T-helper 22 cell (primary cell): Measurements from ENCODE around the gene ZNF165.
"Not testable (repeated sequence)": the region's sequence is repeated elsewhere in the genome, so short reads cannot be mapped to it uniquely, and the experiment has no call there.

Experiments used
- DNase-seq: peaks from one replicate; pipeline ENCODE4 v3.0.0-alpha.2; 2020; ENCODE audit warnings: low read depth

Gene ZNF165

DNA sequence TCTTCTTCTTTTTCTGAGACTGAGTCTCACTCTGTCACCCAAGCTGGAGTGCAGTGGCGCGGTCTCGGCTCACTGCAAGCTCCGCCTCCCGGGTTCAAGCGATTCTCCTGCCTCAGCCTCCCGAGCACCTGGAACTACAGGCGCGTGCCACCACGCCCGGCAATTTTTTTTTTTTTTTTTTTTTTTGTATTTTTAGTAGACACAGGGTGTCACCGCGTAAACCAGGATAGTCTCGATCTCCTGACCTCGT lies at the start of gene ZNF165:
ZNF165 (plus strand) TSS at position 188 of the 250 bp plus-strand sequence. CDS start 4,913 bp downstream, outside the sequence.
- not testable (repeated sequence) for DNase-seq

DNA sequence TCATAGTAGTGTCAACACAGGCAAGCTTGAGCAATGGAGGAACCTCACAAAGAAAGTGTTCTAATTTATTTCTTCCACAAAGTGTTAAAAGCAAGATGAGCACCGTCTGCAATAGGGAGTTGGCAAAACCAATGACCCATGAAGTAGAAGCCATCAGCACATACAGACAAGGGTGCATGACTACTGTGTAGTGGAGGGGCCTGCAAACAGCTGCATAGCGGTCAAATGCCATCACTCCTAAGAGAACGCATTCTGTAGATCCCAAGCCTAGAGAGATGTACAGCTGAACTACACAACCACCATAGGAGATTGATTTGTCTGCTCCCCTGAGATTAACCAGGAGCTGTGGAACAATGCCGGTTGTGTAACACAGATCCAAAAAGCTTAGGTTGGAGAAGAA lies 26.8 kb upstream of the ZNF165 start:
- DNase-seq = no peak

DNA sequence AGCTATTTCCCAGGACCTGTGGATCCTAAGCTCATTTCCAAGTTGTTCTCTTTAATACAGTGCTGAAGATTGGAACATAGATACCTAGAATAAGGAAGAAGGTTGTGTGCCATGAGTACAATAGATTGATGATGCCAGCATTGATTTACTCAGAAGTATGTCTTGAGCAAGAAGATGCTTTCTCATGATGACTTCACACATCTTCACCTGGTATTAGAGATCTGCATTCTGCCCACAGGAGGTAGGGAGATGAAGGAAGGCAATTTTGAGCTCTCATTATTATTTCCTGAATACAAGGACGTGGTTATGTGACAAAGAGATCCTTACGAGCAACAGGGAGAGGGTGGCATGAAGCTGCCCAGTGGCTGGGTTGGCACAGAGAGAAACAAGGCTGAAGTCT lies 20.0 kb upstream of the ZNF165 start:
- no peak for DNase-seq

DNA sequence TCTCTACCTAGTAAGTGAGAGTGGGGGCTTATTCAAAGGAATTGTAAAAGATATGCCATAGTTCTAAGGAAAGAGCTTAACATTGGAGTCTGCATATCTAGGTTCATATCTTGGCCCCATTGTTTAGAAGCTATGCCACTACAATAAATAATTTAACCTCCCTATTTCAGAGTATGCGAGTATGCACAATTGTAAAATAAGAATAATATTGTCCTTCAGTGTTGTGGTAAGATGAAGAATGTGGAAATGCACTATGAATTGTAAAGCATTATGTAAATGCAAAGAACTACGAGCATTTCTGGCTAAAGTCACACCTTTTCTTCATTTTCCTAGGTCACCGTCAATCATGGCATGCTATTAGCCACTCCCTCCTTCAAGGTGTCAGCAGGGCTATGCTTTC lies 16.1 kb upstream of the ZNF165 start:
- no peak for DNase-seq

DNA sequence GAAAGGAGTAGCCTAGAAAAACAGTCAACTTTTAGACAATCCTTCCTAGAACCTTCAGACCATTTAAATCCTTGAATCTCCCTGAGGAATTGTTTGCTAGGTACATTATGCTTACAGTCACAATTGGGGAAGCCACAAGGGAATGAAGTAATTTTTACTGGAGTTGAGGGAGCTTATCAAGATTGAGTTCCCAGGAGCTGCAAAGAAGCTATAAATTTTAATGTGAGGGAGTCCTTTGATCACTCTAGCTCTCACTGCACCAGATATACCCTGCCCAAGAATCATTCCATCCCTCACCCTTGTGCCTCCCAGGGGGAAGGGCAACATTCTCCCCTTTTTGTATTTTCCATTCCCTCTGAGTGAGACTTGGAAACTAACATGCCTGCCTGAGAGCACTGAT lies 12.3 kb upstream of the ZNF165 start:
- DNase-seq = no peak

DNA sequence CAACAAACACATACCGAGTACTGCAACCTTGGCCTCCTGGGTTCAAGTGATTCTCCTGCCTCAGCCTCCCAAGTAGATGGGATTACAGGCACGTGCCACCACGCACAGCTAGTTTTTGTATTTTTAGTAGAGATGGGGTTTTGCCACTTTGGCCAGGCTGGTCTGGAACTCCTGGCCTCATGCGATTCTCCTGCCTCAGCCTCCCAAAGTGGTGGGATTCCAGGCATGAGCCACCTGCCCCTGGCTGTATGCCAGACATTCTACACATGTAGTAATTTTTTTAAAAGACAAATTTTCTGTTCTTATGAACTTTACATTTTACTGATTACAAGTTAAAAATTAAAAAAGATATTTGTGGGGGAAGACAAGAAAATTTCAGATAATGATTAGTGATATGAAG lies 9.4 kb upstream of the ZNF165 start:
- not testable (repeated sequence) for DNase-seq

DNA sequence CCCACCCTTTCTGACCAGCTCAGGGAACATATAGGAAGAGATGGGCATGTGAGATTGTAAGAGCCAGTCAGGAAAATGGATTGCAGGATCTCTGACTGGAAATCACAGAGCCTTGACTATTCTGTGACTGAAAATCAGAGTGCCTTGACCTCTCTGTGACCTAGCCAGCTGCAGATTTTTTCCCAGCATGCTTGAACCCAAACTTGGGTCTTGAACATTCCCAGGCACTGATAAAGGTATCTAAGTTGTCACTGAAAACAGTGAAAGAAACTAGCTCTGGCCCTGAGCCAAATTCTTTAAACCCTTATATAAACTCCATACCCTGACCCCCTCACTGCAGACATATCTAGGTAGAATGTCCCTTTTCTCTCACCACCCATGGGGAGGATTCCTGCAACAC lies 2.3 kb upstream of the ZNF165 start:
- DNase-seq = no peak

DNA sequence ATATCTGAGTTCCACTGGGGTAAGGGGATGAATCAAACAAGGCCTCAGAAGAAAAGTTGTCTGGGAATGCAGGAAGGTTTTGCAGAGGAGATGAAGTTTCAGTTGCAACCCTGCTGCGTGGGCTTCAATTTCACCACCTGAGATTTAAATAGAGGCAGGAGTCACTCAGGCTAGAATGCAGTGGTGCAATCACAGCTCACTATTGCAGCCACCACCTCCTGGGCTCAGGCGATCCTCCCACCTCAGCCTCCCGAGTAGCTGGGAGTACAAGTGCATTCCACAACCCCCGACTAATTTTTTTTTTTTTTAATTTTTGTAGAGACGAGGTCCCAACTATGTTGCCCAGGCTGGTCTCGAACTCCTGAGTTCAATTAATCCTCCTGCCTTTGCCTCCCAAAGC lies 1.5 kb upstream of the ZNF165 start:
- no peak for DNase-seq

DNA sequence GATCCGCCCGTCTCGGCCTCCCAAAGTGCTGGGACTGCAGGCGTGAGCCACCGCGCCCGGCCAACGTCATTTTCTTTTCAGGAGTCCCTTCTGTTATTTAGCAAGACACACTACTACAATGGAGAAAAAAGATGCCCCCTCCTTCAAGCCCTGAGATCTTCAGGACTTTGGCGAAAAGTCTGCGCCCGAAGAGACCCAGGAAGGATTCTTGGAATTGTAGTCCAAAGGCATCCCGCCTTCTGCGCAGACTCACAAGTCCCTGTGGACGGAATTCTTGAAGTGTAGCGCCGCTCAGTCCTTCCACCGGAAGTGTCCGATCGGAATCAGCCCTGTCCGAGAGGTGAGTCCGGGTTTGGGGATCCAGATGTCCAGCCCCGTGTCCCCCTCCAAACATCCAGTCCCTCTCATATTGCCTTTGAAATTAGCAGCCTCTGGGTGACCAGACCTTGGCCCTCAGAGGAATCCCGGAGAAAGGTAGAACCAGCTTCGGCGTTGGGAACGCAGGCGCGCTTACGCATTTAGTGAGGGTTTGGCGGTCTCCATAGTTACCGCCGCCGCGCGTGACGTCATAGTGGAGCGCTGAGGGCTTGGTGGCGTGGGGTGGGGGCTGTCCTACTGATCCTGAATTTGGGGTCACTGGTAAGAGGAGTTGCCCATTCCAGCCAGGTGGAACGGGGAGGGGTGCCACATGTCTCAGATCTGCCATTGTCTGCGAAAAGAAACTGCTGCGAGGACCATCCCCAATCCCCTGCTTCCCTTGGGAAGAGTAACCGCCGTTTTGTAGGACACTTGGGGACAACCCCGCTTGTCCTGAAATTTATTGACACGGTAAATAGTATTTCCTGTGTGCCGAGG lies 490 bp downstream of the ZNF165 start:
- DNase-seq = peak; percentile 85

DNA sequence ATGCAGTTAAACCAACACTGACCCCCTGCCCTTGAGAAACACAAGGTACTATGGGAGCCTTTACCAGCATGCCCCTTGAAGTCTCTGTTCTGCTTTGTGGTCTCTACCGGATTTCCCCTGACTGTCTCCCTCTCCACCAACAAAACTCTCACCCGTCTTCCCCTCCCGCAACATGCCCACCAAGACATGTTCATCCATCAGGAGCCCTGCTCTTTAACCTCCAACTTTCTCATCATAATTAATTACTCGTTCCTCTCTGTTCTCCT lies 1.1 kb downstream of the ZNF165 start:
- peak; percentile 44 for DNase-seq

DNA sequence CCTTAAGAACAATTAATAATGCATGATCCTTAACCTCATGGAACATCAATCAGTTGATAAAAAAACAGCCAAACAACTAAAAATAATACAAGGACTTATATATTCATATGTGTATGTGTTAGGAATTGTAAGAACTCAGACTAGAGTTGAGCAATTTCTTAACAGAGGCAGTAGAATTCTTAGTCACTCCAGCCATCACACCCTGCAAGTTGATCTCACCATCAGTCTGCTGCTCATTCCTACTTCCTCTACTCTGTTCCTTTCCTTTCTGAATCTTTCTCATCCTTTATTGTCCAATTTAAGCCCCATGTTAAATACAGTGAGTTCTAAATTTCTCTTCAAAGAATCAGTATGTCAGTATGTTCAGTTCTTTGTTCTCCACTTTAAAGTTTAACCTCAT lies 2.6 kb downstream of the ZNF165 start:
- no peak for DNase-seq

DNA sequence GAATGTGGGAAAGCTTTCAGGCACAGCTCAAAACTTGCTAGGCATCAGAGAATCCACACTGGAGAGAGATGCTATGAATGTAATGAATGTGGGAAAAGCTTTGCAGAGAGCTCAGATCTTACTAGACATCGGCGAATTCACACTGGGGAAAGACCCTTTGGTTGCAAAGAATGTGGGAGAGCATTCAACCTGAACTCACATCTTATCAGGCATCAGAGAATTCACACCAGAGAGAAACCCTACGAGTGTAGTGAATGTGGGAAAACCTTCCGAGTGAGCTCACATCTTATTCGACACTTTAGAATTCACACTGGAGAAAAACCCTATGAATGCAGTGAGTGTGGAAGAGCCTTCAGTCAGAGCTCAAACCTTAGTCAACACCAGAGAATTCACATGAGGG lies 8.7 kb downstream of the ZNF165 start:
- no peak for DNase-seq

DNA sequence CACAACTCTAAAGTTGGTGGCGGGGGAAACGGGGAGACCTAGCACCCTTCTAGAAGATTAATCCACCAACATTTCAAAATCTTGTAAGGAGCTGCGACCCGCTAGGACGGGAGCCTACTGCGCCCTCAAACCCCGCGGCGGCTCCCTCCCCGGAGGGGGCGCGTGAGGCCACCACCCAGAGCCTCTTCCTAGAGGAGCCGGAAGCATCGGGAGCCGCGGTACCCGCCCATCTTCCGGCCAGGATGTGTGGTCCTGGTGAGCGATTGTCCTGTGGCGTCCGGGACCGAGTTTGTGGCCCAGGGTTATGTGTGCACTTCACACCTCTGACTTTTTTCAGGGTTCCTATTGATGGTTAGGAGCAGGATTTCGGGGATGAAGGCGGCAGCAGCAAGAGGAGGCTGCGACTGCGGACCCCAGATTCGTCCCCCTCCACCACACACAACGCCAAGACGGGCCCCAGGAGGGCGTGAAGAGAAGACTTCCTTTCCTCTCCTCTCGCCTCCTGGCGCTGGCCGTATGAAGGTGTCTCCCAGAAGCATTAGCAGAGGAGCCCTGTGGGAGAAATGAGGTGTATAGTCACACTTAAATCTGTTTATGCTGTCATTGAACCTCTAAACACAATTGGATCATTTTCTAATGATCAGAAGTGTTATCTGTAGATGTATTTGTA lies 10.7 kb downstream of the ZNF165 start:
- no peak for DNase-seq

DNA sequence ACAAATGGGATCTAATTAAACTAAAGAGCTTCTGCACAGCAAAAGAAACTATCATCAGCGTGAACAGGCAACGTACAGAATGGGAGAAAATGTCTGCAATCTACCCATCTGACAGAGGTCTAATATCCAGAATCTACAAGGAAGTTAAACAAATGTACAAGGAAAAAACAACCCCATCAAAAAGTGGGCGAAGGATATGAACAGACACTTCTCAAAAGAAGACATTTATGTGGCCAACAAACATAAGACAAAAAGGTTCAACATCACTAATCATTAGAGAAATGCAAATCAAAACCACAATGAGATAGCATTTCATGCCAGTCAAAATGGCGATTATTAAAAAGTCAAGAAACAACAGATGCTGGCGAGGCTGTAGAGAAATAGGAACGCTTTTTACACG lies 21.9 kb downstream of the ZNF165 start:
- DNase-seq = not testable (repeated sequence)

DNA sequence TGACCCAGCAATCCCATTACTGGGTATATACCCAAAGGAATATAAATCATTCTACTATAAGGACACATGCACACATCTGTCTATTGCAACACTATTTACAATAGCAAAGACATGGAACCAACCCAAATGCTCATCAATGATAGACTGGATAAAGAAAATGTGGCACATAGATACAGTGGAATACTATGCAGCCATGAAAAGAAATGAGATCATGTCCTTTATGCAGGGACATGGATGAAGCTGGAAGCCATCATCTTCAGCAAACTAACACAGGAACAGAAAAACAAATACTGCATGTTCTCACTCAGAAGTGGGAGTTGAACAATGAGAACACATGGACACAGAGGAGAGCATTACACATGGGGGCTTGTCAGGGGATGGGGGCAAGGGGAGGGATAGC lies 22.3 kb downstream of the ZNF165 start:
- not testable (repeated sequence) for DNase-seq

DNA sequence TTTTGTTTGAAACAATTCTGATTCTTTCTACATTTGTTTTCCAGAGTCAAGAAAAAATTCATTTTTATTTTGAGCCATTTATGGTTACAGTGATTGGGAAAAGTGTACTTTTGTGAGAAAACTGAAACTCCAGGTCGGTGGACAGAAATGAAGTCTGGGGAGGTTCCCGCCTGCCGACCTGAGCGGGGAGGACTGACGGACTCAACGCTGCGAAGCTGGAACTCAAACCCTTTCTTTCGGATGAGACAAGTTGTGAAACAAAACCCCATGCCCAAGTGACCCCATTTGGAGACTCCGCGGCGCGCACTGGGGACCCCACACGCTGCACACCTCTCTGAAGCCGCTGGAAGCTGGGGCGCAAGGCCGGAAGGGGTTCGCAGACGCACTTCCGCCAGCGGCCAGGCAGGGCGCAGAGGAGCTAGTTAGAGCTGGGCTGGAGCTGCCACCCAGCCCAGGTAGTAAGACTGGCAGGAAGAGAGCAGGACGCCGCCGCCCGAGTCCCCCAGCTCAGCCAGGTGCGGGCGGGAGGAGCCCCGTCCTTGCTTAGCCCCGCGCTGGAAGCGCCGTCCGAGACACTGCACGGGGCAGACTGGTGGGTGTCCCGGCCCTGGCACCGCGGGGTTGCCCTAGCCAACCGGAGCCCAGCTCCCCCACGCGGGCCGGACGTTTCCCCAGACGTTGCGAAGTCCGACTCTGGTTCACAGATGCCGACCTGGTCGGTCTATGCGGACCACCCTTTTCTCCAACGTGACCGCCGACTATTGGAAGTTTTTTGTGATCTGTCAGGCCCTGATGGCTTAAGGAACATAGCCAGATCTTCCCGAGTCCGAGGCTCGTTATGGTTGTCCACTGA lies 24.2 kb downstream of the ZNF165 start:
- peak; percentile 66 for DNase-seq

DNA sequence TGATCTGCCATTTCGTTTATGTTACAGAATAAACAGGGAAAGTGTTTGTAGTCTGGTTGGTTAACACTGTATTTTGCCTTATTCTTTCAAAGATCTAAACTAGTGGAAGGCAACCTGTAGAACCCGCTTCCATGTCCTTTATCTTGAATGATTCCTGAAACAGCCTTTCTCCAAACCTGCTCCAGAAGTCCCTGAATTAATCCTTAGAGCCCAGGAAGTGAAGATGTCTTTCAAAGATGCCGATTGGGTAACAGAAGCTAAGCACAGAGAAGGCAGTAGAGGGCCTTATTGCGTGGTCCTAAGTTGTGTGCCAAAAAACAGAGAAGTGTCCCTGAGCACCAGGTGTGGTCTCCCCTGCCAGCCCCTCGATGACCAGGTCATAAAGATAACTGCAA lies 24.9 kb downstream of the ZNF165 start:
- DNase-seq = no peak

DNA sequence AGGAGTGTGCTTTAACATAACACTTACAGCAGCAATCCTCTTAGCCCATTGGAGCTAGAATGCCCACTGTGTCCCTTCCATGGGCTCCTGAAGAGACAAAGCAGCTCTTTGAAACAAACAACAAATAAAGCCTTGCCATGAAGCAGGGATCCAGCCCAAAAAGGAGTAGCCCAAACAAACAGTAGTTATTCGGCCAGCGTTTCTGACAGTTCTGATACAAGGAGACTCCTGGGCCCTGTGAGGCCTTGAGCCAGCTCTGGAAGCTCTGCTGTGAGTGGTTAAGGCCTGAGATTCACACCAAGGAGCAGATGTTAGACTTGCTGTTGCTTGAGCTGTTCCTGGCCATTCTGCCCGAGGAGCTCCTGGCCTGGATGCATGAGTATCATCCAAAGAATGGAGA lies 27.1 kb downstream of the ZNF165 start:
- no peak for DNase-seq

DNA sequence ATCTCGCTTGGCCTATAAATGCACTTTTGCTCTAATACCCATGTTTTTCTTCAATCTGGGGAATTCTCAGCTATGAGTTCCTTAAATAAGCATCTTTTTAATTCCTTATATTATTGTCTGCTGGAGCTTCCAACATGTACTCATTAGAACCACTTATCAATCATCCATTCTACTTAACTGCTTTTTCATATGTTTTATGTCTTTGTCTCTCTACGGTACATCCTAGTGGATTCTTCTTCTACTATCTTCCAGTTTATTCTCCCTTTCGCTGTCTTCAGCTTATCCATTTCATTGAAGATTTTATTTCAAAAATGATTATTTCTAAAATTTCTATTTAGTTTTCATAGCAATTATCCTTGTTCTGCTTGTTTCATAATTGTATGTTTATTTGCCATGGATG lies 31.6 kb downstream of the ZNF165 start:
- no peak for DNase-seq

DNA sequence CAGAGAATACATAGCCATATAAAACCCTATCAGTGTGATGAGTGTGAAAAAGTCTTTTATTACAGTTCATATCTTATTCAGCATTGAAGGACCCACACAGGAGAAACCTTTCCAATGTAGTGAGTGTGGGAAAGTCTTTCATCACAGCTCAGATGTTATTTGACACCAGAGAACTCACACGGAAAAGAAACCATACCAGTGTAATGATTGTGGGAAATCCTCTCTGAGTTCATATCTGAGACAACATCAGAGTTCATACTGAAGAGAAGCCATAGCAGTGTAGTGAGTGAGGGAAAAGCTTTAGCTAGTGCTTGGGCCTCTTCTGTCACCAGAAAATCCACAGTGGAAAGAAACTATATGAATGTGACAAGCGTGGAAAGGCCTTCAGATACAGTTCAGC lies 35.4 kb downstream of the ZNF165 start:
- DNase-seq = no peak

DNA sequence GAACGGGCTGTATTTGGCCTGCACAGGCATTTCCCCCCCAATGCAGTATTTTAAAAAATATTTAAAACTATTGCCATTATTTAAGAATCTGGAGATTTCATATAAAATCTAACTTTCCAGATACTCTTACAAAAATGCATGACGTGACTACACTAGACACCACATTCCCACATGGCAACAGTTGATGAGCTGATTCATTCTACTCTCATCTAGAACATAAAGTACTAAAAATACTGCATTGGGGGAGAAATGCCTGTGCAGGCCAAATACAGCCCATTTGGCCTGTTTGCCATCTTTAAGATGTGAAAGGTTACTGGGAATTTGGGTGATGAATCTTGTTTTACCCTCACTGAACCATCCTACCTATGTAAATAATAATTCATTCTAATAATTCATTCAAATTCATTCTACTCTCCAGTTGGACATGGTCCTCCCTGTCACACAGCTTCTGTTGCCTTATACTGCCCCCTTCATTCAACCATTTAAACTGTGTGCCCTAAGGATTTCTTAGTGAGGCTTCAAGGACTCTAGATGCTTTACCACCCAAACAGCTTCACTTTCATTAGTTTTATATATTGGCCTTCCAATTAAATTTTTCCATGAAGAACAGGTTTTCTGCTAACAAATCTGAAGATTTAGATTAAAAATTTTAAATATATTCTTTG lies 37.1 kb downstream of the ZNF165 start:
- DNase-seq = no peak

DNA sequence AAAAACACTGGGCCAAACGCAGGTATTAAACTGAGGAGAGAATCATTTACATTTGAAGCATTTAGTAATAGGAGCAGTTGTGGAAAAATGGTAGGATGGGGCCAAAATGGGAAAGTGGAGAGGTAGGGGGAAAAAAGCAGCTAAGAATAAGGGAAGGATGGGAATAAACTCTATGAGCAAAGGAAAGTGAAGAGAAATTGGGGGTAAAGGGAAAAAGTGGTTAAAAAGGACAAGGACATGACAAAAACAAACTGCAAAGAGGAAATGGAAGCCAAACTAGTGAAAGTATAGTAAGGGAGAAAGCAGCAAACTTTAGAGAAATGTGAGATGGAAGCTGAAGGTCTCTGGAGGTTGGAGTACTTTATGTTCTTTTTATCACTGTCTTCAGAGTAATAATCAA lies 37.8 kb downstream of the ZNF165 start:
- DNase-seq = no peak

DNA sequence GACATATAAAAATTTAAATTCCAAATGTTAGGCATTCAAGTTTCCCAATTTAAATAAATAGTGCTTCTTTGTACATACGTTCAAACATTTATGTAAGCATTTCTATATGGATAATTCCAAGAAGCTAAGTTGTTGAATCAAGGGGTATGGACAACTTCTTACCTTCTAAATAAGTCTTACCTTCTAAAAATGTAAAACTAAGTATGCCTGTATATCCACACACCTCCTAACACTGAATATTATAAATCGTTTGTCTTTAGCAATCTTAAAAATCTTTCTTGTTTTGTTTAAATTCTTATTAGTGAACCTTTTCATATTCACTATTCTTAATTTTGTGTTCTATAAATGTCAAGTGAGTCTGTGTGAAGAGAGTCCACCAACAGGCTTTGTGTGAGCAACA lies 41.5 kb downstream of the ZNF165 start:
- DNase-seq = no peak
